Measurements from ENCODE around the gene PLSCR2. TPM values are rescaled to one million over a fixed set of nuclear protein-coding genes. Genes with fewer than 3 reads are reported as not detected.
"Not testable (repeated sequence)": the region's sequence is repeated elsewhere in the genome, so short reads cannot be mapped to it uniquely, and the experiment has no call there.

PLSCR2 gene
- total RNA-seq, 2 donors from 2014 or later: 0.34 TPM; not detected in 1

- H3K9me3 Mint-ChIP-seq: peaks cover 0 to 1% of the 10 kb centered on the region in 2 donors
- no peak overlapping the region for H3K27ac Mint-ChIP-seq
- DNase-seq (no peak), ATAC-seq (replicated peaks in 1 of 2) (no peak)
- no peaks in the 10 kb centered on the region for H3K4me1 Mint-ChIP-seq (ENCODE audit: low read depth)
- H3K27me3 Mint-ChIP-seq (ENCODE audit: low read depth): peaks cover 4% of the 10 kb centered on the region
- no peak overlapping the region for H3K4me3 Mint-ChIP-seq
- H3K36me3 Mint-ChIP-seq (ENCODE audit: insufficient read depth in 2 of 2): no peaks in the 10 kb centered on the region
These were observed 37.3 kb downstream of the PLSCR2 start for GRCh38 chr3:146432066-146432465.

- no peak overlapping the region for H3K4me3 Mint-ChIP-seq
- H3K9me3 Mint-ChIP-seq: peaks cover 0 to 1% of the 10 kb centered on the region in 2 donors
- no peak overlapping the region for H3K27ac Mint-ChIP-seq
- peaks cover 6% of the 10 kb centered on the region for H3K27me3 Mint-ChIP-seq (ENCODE audit: low read depth)
- no peak for DNase-seq
- ATAC-seq (replicated peaks in 1 of 2): no peak
- H3K36me3 Mint-ChIP-seq (ENCODE audit: insufficient read depth in 2 of 2): no peaks in the 10 kb centered on the region
- no peaks in the 10 kb centered on the region for H3K4me1 Mint-ChIP-seq (ENCODE audit: low read depth)
These were observed 38.1 kb downstream of the PLSCR2 start for GRCh38 chr3:146431240-146431639.

- H3K27me3 Mint-ChIP-seq (ENCODE audit: low read depth): peaks cover 6% of the 10 kb centered on the region
- H3K9me3 Mint-ChIP-seq: no peaks in the 10 kb centered on the region
- H3K36me3 Mint-ChIP-seq (ENCODE audit: insufficient read depth in 2 of 2): no peaks in the 10 kb centered on the region
- ATAC-seq (replicated peaks in 1 of 2) (no peak), DNase-seq (no peak)
- no peak overlapping the region for H3K4me3 Mint-ChIP-seq
- no peaks in the 10 kb centered on the region for H3K4me1 Mint-ChIP-seq (ENCODE audit: low read depth)
- no peak overlapping the region for H3K27ac Mint-ChIP-seq
These were observed 44.0 kb downstream of the PLSCR2 start for GRCh38 chr3:146425341-146425740.

- H3K27me3 Mint-ChIP-seq (ENCODE audit: low read depth): peaks cover 21% of the 10 kb centered on the region
- no peaks in the 10 kb centered on the region for H3K9me3 Mint-ChIP-seq
- ATAC-seq (replicated peaks in 1 of 2): no peak
- no peak overlapping the region for H3K27ac Mint-ChIP-seq
- H3K4me1 Mint-ChIP-seq (ENCODE audit: low read depth): no peaks in the 10 kb centered on the region
- no peak overlapping the region for H3K4me3 Mint-ChIP-seq
- H3K36me3 Mint-ChIP-seq (ENCODE audit: insufficient read depth in 2 of 2): no peaks in the 10 kb centered on the region
- no peak for DNase-seq
These were observed 47.3 kb downstream of the PLSCR2 start for GRCh38 chr3:146421819-146422759.

GRCh38 chr3:146416366-146416765, 53.0 kb downstream of the PLSCR2 start:
- Mint-ChIP-seq H3K36me3 (ENCODE audit: insufficient read depth in 2 of 2) (peaks cover 0 to 3% of the 10 kb centered on the region in 2 donors), H3K27me3 (ENCODE audit: low read depth) (peaks cover 15% of the 10 kb centered on the region), H3K27ac (no peak overlapping the region), H3K4me3 (no peak overlapping the region), H3K9me3 (peaks cover 9 to 10% of the 10 kb centered on the region in 2 donors), H3K4me1 (ENCODE audit: low read depth) (no peaks in the 10 kb centered on the region)
- DNase-seq (no peak), ATAC-seq (replicated peaks in 1 of 2) (no peak)

- H3K4me3 Mint-ChIP-seq: no peak overlapping the region
- H3K4me1 Mint-ChIP-seq (ENCODE audit: low read depth): no peaks in the 10 kb centered on the region
- ATAC-seq (replicated peaks in 1 of 2) (no peak), DNase-seq (no peak)
- H3K36me3 Mint-ChIP-seq (ENCODE audit: insufficient read depth in 2 of 2): peaks cover 0 to 3% of the 10 kb centered on the region in 2 donors
- H3K27ac Mint-ChIP-seq: no peak overlapping the region
- H3K9me3 Mint-ChIP-seq: peaks cover 10 to 12% of the 10 kb centered on the region in 2 donors
- peaks cover 10% of the 10 kb centered on the region for H3K27me3 Mint-ChIP-seq (ENCODE audit: low read depth)
These were observed 55.4 kb downstream of the PLSCR2 start for GRCh38 chr3:146414010-146414409.

GRCh38 chr3:146412711-146413110, 56.6 kb downstream of the PLSCR2 start:
- not testable (repeated sequence) for ATAC-seq (replicated peaks in 1 of 2); H3K27ac Mint-ChIP-seq; DNase-seq; H3K27me3 Mint-ChIP-seq (ENCODE audit: low read depth); H3K4me3 Mint-ChIP-seq; H3K36me3 Mint-ChIP-seq (ENCODE audit: insufficient read depth in 2 of 2); H3K4me1 Mint-ChIP-seq (ENCODE audit: low read depth)
- peaks cover 10 to 12% of the 10 kb centered on the region in 2 donors for H3K9me3 Mint-ChIP-seq

- Mint-ChIP-seq H3K9me3 (peaks cover 8 to 9% of the 10 kb centered on the region in 2 donors), H3K27ac (no peak overlapping the region), H3K4me1 (ENCODE audit: low read depth) (no peaks in the 10 kb centered on the region), H3K27me3 (ENCODE audit: low read depth) (peaks cover 5% of the 10 kb centered on the region), H3K36me3 (ENCODE audit: insufficient read depth in 2 of 2) (peaks cover 0 to 3% of the 10 kb centered on the region in 2 donors), H3K4me3 (no peak overlapping the region)
- ATAC-seq (replicated peaks in 1 of 2): no peak
- no peak for DNase-seq
These were observed 61.4 kb downstream of the PLSCR2 start for GRCh38 chr3:146407956-146408355.

- H3K4me3 Mint-ChIP-seq: no peak overlapping the region
- H3K27me3 Mint-ChIP-seq (ENCODE audit: low read depth): peaks cover 5% of the 10 kb centered on the region
- H3K9me3 Mint-ChIP-seq: peaks cover 2 to 3% of the 10 kb centered on the region in 2 donors
- H3K4me1 Mint-ChIP-seq (ENCODE audit: low read depth): no peaks in the 10 kb centered on the region
- no peaks in the 10 kb centered on the region for H3K36me3 Mint-ChIP-seq (ENCODE audit: insufficient read depth in 2 of 2)
- no peak for ATAC-seq (replicated peaks in 1 of 2)
- no peak overlapping the region for H3K27ac Mint-ChIP-seq
- no peak for DNase-seq
These were observed 64.9 kb downstream of the PLSCR2 start for GRCh38 chr3:146404436-146404835.

- no peak overlapping the region for H3K4me3 Mint-ChIP-seq
- ATAC-seq (replicated peaks in 1 of 2) (no peak), DNase-seq (no peak)
- no peak overlapping the region for H3K27ac Mint-ChIP-seq
- peaks cover 5% of the 10 kb centered on the region for H3K27me3 Mint-ChIP-seq (ENCODE audit: low read depth)
- no peaks in the 10 kb centered on the region for H3K4me1 Mint-ChIP-seq (ENCODE audit: low read depth)
- peaks cover 0 to 2% of the 10 kb centered on the region in 2 donors for H3K9me3 Mint-ChIP-seq
- H3K36me3 Mint-ChIP-seq (ENCODE audit: insufficient read depth in 2 of 2): no peaks in the 10 kb centered on the region
These were observed 65.6 kb downstream of the PLSCR2 start for GRCh38 chr3:146403792-146404191.

- Mint-ChIP-seq H3K36me3 (ENCODE audit: insufficient read depth in 2 of 2) (peaks cover 0 to 2% of the 10 kb centered on the region in 2 donors), H3K4me1 (ENCODE audit: low read depth) (peaks cover 8% of the 10 kb centered on the region), H3K27ac (no peak overlapping the region), H3K4me3 (no peak overlapping the region), H3K9me3 (no peaks in the 10 kb centered on the region), H3K27me3 (ENCODE audit: low read depth) (no peaks in the 10 kb centered on the region)
- ATAC-seq (replicated peaks in 1 of 2) (no peak), DNase-seq (no peak)
These were observed 72.6 kb downstream of the PLSCR2 start for GRCh38 chr3:146396792-146397191.

- peaks cover 8% of the 10 kb centered on the region for H3K4me1 Mint-ChIP-seq (ENCODE audit: low read depth)
- H3K4me3 Mint-ChIP-seq: no peak overlapping the region
- H3K27ac Mint-ChIP-seq: no peak overlapping the region
- no peaks in the 10 kb centered on the region for H3K27me3 Mint-ChIP-seq (ENCODE audit: low read depth)
- ATAC-seq (replicated peaks in 1 of 2) (no peak), DNase-seq (no peak)
- H3K36me3 Mint-ChIP-seq (ENCODE audit: insufficient read depth in 2 of 2): peaks cover 0 to 2% of the 10 kb centered on the region in 2 donors
- H3K9me3 Mint-ChIP-seq: no peaks in the 10 kb centered on the region
These were observed 74.2 kb downstream of the PLSCR2 start for GRCh38 chr3:146395164-146395563.

- Mint-ChIP-seq H3K36me3 (ENCODE audit: insufficient read depth in 2 of 2) (no peaks in the 10 kb centered on the region), H3K4me3 (no peak overlapping the region), H3K27ac (no peak overlapping the region), H3K27me3 (ENCODE audit: low read depth) (peaks cover 5% of the 10 kb centered on the region), H3K9me3 (no peaks in the 10 kb centered on the region), H3K4me1 (ENCODE audit: low read depth) (no peaks in the 10 kb centered on the region)
- no peak for ATAC-seq (replicated peaks in 1 of 2)
- DNase-seq: no peak
These were observed 78.4 kb downstream of the PLSCR2 start for GRCh38 chr3:146390957-146391356.

Measured in activated T-cell treated with anti-CD3 and anti-CD28 coated beads, Interleukin-2, amount 50 U/mL, for 72 hours (primary cell).